ENCODE results near the gene CD44.

- TF ChIP-seq TAF1 (IDR thresholded peaks at IDR 0.05; ENCODE audit: borderline replicate concordance, low read depth, low read length) (no peak), CTCF (IDR thresholded peaks at IDR 0.05) (no peak), CHD2 (IDR thresholded peaks at IDR 0.05; ENCODE audit: low read length, partially characterized antibody) (no peak), EP300 (IDR thresholded peaks at IDR 0.05; ENCODE audit: borderline replicate concordance in 1 of 2, low read depth in 1 of 2, low read length in 1 of 2) (no peak), NRF1 (IDR thresholded peaks at IDR 0.05; ENCODE audit: low read depth, low read length) (no peak), RAD21 (IDR thresholded peaks at IDR 0.05; ENCODE audit: low read length) (no peak)
These were observed 96.5 kb downstream of the CD44 start for GRCh38 chr11:35235498-35235897.
